GM13977 (cell line): Measurements from ENCODE around the gene KLF9.

Experiments
- DNase-seq: peaks from one replicate; pipeline ENCODE4 v3.0.0; 2012; ENCODE audit warnings: low spot score
- CTCF ChIP-seq: IDR thresholded peaks from 2 replicates; pipeline ENCODE4 v1.5.1; 2012; ENCODE audit warnings: mild to moderate bottlenecking, control low read depth; ENCODE audit not compliant: insufficient read depth; ENCODE audit errors: extremely low read depth, missing control alignments
- in situ Hi-C: fragments of 300-500 bp; cut with MboI; formaldehyde crosslinking; loops from one replicate; pipeline ENCODE4 v1.12.0; 2022; ENCODE audit warnings: low sequenced_read_pairs, low pct_unique_long_range_greater_than_20kb, mixed read lengths, inconsistent platforms; ENCODE audit not compliant: unreplicated experiment

Gene KLF9

GRCh38 chr9:70418822-70419555 lies 4.5 kb upstream of the KLF9 start:
- in situ Hi-C loops = no loop called here
- TF ChIP-seq CTCF = no peak
- peak; percentile 88 for DNase-seq

- TF ChIP-seq CTCF = no peak
- no peak for DNase-seq
- in situ Hi-C loops = no loop called here
These were observed 1.0 kb upstream of the KLF9 start for GRCh38 chr9:70415476-70415875.

- TF ChIP-seq CTCF = no peak
- DNase-seq = no peak
- in situ Hi-C loops = no loop called here
These were observed 584 bp upstream of the KLF9 start for GRCh38 chr9:70415041-70415440.

GRCh38 chr9:70413464-70413798 lies 1.0 kb downstream of the KLF9 start:
- DNase-seq = peak; percentile 73

GRCh38 chr9:70412832-70413463 lies 1.5 kb downstream of the KLF9 start:
- in situ Hi-C loops = no loop called here
- no peak for TF ChIP-seq CTCF
- peak; percentile 37 for DNase-seq

More at GRCh38 chr9:70413464-70413798, 1.0 kb downstream of the KLF9 start:
- in situ Hi-C loops = no loop called here
- no peak for TF ChIP-seq CTCF

GRCh38 chr9:70411930-70412831 lies 2.3 kb downstream of the KLF9 start:
- in situ Hi-C loops = no loop called here

More at GRCh38 chr9:70411930-70412831, 2.3 kb downstream of the KLF9 start:
- DNase-seq = peak; percentile 85
- no peak for TF ChIP-seq CTCF
